Pancreas (tissue), 10 donors: Measurements from ENCODE around the gene MYOM1. TPM values are rescaled to one million over a fixed set of nuclear protein-coding genes. Genes with fewer than 3 reads are reported as not detected.

ENCODE experiments used
- ATAC-seq, 4 donors: fragments of 200-7000 bp; cut with Tn5 transposase; one replicate each; pipeline versions ENCODE4 v1.8.0 to v1.9.1; 2020; ENCODE audit warnings: mild to moderate bottlenecking in 4 of 4, moderate library complexity in 4 of 4
- DNase-seq, 6 donors: peaks; one replicate each; pipeline ENCODE4 v3.0.0-alpha.2; 2020
- FAIRE-seq: peaks from 2 replicates; lab custom pipeline; 2012; peaks lifted over from hg19 to GRCh38; lab: Jason Lieb, UNC
- H3K27ac ChIP-seq, 4 donors: fragments of 200-600 bp; sonication (generic); 1 replicate in 3 of 4; 2 replicates in 1 of 4; pipeline versions ENCODE4 v1.5.0 to v1.8.0; 2020
- H3K27me3 ChIP-seq, 4 donors: fragments of 200-600 bp; one replicate each; pipeline ENCODE4 v1.8.0; 2021
- H3K36me3 ChIP-seq, 3 donors: fragments of 200-600 bp; sonication (generic) in 1 of 3; one replicate each; pipeline versions ENCODE4 v1.5.0 to v1.8.0; 2020 to 2021
- H3K4me1 ChIP-seq, 3 donors: fragments of 200-600 bp; one replicate each; pipeline ENCODE4 v1.8.0; 2021
- H3K4me3 ChIP-seq, 4 donors: fragments of 200-600 bp; sonication (generic) in 2 of 4; one replicate each; pipeline versions ENCODE4 v1.5.0 to v1.8.0; 2020 to 2021
- H3K9me3 ChIP-seq, 4 donors: fragments of 200-600 bp; one replicate each; pipeline ENCODE4 v1.8.0; 2021
- WGBS, 2 donors: extraction: QIAGEN DNeasy Blood & Tissue Kit; methylation state at CpG; one replicate each; pipeline ENCODE4 v1.1.7; 2013; 5-methylcytosine and 5-hydroxymethylcytosine counted together
- intact Hi-C, 3 donors: fragments of 100-400 bp; cut with DNase I; formaldehyde crosslinking; loops; one replicate each; pipeline versions ENCODE4 v1.11.1 to v1.14.2; 2022
- polyA plus RNA-seq, 2 donors: library from polyadenylated mRNA; stranded (reverse); fragments of 200-250 nt; gene quantifications; one replicate each; pipeline ENCODE4 v1.2.3, GENCODE V29; 2013
- total RNA-seq, 6 donors: library from RNA; stranded (reverse); fragmentation: NEBNext Ultra II Directional in 4 of 6; extraction: Animal tissue kit (Norgen Biotek cat#: 25700) in 4 of 6; gene quantifications; one replicate each; pipeline versions ENCODE4 v1.2.1 to v1.2.4, GENCODE V29; 2021 to 2023
- TF ChIP-seq, protein P1 (sequence below), 4 donors: fragments of 200-600 bp; sonication (generic) in 3 of 4; IDR thresholded peaks; one replicate each; pipeline versions ENCODE4 v1.5.0 to v1.8.0; 2021; ENCODE audit warnings: antibody characterized with exemption in 4 of 4
- donor health status: healthy with polysubstance abuse.
- donor health status: DM: no; HTN: no; CAD: no; lungs with moderate emphysema.
- donor health status: DM: no; HTN: no; CAD: no.
- donor health status: control.
- donor health status: control.
- donor health status: Bipolar disorder and iron deficiency.
- donor health status: DM: yes; HTN: yes; CAD: no.
- donor health status: DM: no; HTN: no; CAD: no.
- donor health status: DM: no; HTN: no; CAD: no.
- donor health status: DM: yes; HTN: yes; CAD: no.

Gene MYOM1
- total and polyA plus RNA-seq, 8 donors = 4.7 to 18.2 (median 14.2) TPM

DNA sequence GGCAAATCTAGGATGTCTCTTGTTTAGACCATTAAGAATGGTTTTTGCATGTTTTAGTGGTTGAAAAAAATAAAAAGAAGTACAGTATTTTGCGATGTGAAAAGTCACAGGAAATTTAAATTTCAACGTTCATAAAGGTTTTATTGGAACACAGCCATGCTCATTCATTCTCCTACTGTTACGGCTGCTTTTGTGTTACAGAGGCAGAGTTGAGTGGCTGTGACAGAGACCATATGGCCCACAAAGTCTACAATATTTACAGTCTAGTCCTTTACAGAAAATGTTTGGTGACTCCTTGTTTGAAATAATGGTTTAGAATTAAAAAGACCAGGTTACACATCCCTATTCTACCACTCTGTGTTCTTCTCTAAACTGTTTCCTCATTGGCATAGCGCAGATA is 48.1 kb downstream of the MYOM1 start:
- Histone ChIP-seq H3K4me3 (no peak overlapping the region), H3K27ac (peak overlapping the region in 2 of 4 donors; percentile 34 to 52), H3K4me1 (peaks cover 0 to 15% (median 11%) of the 10 kb centered on the region in 3 donors), H3K36me3 (no peaks in the 10 kb centered on the region), H3K9me3 (no peaks in the 10 kb centered on the region), H3K27me3 (no peaks in the 10 kb centered on the region)
- TF ChIP-seq, protein P1, sequence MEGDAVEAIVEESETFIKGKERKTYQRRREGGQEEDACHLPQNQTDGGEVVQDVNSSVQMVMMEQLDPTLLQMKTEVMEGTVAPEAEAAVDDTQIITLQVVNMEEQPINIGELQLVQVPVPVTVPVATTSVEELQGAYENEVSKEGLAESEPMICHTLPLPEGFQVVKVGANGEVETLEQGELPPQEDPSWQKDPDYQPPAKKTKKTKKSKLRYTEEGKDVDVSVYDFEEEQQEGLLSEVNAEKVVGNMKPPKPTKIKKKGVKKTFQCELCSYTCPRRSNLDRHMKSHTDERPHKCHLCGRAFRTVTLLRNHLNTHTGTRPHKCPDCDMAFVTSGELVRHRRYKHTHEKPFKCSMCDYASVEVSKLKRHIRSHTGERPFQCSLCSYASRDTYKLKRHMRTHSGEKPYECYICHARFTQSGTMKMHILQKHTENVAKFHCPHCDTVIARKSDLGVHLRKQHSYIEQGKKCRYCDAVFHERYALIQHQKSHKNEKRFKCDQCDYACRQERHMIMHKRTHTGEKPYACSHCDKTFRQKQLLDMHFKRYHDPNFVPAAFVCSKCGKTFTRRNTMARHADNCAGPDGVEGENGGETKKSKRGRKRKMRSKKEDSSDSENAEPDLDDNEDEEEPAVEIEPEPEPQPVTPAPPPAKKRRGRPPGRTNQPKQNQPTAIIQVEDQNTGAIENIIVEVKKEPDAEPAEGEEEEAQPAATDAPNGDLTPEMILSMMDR (IDR thresholded peaks at IDR 0.05) = no peak
- DNase-seq = no peak
- peak in 2 of 4 donors; percentile 28 to 30 for ATAC-seq
- intact Hi-C loops = no loop called here
- WGBS, 2 donors = 48 to 50% methylated on average over 4 of the region's 4 CpGs
- no peak for FAIRE-seq

DNA sequence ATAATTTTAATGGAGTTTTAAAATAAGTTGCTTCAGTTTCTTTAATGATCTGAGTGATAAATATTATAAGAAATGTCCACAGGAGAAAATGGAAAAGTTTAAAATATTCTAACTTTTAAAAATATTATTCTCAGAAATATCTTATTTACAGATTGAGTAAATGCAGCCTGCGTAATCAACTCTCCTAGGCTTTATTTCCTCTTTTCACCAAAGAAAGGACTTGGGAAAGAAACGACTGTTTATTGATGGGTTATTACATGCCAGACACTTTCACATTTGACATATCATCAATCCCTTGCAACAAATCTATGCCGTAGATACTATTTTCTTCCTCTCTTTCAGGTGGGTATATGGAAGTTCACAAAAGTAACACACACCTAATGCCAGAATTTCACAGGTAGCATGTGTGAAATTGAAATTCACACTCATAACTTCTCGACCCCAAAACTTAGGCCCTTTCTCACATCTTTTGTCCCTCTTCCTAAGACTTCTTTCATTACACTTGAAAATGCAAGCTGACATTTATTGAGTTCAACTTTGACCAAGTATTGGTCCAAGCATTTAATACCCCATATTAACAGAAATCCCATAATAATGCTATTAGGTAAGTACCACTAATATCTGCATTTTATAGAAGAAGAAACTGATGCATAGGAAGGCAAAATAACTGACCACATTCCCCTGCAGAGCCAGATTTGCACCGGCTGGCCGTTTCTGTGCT is 49.2 kb downstream of the MYOM1 start:
- Histone ChIP-seq H3K4me1 (peaks cover 0 to 10% (median 7%) of the 10 kb centered on the region in 3 donors), H3K36me3 (no peaks in the 10 kb centered on the region), H3K4me3 (no peak overlapping the region), H3K9me3 (no peaks in the 10 kb centered on the region), H3K27me3 (no peaks in the 10 kb centered on the region), H3K27ac (peak overlapping the region in 2 of 4 donors; percentile 34 to 52)
- TF ChIP-seq, protein P1 (IDR thresholded peaks at IDR 0.05) = no peak
- no peak for FAIRE-seq
- WGBS, 2 donors = 64 to 74% methylated on average over 6 of the region's 6 CpGs
- ATAC-seq = no peak
- intact Hi-C loops = no loop called here
- DNase-seq = no peak

DNA sequence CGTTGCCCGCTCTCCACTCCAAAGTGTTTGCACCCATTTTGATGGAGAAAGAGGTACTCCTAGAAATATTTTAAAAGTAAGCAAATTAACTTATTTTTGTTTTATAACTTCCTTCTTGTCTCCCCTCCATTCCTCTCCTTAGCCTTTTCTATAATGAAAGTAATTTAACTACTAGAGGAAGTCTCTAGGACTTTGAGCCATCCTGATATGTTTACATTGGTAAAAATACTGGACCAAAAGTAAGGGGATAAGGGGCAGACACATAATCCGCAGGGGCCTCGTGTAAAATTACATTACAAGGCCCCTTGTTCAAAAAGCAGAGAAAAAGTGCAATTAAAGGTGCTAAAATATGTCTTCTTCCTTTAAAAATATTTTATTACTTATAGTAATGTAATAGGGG is 55.4 kb downstream of the MYOM1 start:
- WGBS, 2 donors = 80 to 91% methylated on average over 4 of the region's 4 CpGs
- H3K36me3 ChIP-seq = peaks cover 0 to 15% (median 0%) of the 10 kb centered on the region in 3 donors
- intact Hi-C loops = no loop called here
- no peaks in the 10 kb centered on the region for H3K4me1 ChIP-seq
- TF ChIP-seq, protein P1 (IDR thresholded peaks at IDR 0.05) = no peak
- no peak overlapping the region for H3K4me3 ChIP-seq
- no peak overlapping the region for H3K27ac ChIP-seq
- FAIRE-seq (no peak), ATAC-seq (no peak), DNase-seq (no peak)
- no peaks in the 10 kb centered on the region for H3K9me3 ChIP-seq
- no peaks in the 10 kb centered on the region for H3K27me3 ChIP-seq

DNA sequence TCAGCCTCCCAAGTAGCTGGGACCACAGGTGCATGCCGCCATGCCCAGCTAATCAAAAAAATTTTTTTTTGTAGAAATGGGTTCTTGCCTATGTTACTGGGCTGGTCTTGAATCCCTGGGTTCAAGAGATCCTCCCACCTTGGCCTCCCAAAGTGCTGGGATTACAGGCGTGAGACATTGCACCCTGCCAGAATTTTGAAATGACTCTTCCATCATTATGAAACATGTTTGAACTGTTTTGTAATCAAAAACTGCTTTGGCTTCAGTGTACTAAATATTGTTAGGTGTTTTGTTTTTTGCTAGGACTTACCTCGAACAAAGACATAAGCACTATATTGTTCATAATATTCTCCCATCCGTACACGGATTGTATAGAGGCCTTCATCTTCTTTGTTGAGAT is 55.8 kb downstream of the MYOM1 start:
- DNase-seq (no peak), ATAC-seq (no peak), FAIRE-seq (no peak)
- TF ChIP-seq, protein P1 (IDR thresholded peaks at IDR 0.05) = no peak
- no peaks in the 10 kb centered on the region for H3K27me3 ChIP-seq
- no peak overlapping the region for H3K27ac ChIP-seq
- H3K4me1 ChIP-seq = no peaks in the 10 kb centered on the region
- intact Hi-C loops = no loop called here
- H3K9me3 ChIP-seq = no peaks in the 10 kb centered on the region
- no peak overlapping the region for H3K4me3 ChIP-seq
- 75 to 88% methylated on average over 5 of the region's 5 CpGs for WGBS, 2 donors
- peaks cover 0 to 15% (median 0%) of the 10 kb centered on the region in 3 donors for H3K36me3 ChIP-seq

DNA sequence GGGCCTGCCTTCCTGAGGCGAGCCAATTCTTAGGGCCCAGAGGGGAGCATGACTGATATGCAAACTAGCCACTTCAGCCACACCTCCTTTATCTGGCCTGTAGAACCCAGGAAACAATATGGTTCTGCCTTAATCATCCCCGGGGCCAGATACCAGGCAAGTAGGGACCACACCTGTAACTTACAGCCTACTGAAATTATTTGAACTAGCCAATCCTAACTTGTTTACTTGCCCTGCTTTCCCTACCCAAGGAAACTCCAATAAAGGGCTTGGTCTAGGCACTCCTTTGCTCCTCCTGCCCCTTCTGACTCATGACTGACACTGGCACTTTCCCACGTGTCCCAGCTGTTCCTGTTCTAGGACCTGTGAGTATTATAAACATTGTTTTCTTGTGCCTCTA is 57.6 kb downstream of the MYOM1 start:
- FAIRE-seq (no peak), ATAC-seq (peak in 2 of 4 donors; percentile 44 to 61), DNase-seq (no peak)
- intact Hi-C loops = no loop called here
- Histone ChIP-seq H3K9me3 (no peaks in the 10 kb centered on the region), H3K27ac (no peak overlapping the region), H3K36me3 (peaks cover 0 to 15% (median 0%) of the 10 kb centered on the region in 3 donors), H3K4me1 (no peaks in the 10 kb centered on the region), H3K27me3 (no peaks in the 10 kb centered on the region), H3K4me3 (no peak overlapping the region)
- TF ChIP-seq, protein P1 (IDR thresholded peaks at IDR 0.05) = no peak
- WGBS, 2 donors = 76 to 89% methylated on average over 3 of the region's 3 CpGs
